T-helper 1 cell (primary cell): Measurements from ENCODE around the gene CPNE5.
A peak's percentile ranks its signal among the peaks of the same experiment; 100 is the strongest.

Source experiments
- DNase-seq, 5 donors: peaks; one replicate each; pipeline ENCODE4 v3.0.0-alpha.2; 2012 to 2020

The CPNE5 gene

DNA sequence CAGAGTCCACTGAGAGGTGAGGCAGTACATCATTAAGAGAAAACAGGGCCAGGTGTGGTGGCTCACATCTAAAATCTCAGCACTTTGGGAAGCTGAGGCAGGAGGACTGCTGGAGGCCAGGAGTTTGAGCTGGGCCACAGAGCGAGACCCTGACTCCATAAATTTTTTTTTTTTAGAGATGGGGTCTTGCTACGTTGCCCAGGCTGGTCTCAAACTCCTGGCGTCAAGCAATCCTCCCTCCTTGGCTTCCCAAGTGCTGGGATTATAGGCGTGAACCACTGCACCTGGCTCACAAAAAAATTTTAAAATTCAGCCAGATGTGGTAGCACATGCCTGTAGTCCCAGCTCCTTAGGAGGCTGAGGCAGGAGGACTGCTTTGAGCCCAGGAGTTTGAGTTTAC is 18.1 kb upstream of the CPNE5 start:
- DNase-seq = no peak

DNA sequence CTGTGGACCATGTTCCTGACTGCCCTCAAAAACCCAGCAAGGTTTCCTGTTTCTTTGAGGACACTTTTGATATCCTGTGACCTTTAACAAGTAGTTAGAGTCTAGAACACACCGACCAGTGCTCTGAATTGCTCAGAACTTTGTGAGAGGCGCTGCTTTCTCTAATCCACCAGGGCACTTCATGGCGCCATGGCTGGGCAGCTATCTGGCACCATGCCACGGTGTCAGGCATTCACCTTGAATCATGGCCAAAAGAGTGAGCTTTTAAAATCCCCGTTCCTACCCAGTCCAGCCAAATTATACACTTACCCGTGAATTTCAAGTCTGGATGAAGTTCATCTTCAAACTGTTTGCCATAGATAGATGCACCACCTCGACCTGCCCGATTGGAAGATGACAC is 17.0 kb upstream of the CPNE5 start:
- DNase-seq = no peak

DNA sequence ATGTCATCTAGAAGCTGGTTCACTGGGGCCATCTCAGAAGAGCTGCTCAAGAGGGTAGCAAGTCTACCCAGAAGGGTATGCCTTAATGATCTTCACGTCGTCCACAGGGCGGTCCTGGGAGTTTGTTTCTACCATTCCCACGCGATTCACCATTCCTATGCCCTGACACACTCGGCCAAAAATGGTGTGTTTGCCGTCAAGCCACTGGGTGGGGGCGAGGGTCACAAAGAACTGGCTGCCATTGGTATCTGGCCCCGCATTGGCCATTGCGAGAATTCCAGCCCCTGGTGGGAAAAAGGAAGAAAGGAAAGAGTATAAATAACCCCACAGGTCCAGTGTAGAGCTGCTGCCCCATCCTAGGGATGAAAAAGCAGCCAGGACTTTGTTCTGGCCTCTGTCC is 16.5 kb upstream of the CPNE5 start:
- no peak for DNase-seq

DNA sequence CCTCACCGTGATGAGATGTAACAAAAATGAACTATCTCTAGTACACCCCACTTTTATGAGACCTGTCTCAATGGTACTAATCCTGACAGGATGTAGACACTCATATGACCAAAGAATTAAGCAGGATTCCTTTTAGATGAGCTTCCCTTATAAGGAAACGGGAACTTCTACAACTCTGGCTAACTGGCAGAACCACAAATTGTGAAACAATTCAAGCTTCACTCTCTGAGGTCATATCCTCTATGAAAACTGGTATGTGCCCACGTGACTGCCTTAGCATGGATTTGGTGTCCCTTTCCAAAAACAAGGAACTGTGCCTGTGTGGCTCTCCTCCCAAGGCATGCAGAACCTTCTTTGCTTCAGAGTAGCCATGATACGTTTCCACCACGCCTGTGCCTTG is 14.1 kb upstream of the CPNE5 start:
- DNase-seq = no peak

DNA sequence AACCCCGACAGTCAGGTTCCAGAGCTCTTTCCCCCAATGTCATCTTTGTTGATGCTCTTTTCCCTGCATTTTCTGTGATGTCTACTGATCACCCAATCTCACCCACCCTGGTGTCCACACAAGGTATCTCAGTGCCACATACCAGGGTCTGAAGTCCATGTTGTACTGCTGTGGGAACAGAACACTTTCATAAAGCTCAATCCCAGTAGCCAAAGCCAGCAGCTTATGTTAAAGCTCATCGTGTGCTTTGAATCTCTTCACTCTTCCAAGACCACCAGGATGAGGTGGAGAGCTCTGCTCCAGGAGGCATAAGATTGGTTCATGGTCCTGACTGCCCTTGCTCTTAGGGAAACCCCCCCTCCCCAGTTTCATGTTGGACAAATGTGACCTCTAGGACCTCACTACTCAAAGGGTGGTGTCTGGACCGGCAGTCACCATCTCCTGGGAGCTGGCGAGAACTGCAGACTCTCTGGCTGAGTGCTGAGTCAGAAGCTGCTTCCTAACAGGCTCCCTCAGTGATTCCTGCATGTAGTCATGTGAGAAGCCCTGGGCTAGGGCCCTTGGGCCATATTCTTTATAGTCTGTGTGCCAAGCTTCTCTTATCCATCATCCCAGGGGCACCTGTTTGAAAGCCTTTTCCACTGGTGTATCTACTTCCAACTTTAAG is 13.4 kb upstream of the CPNE5 start:
- no peak for DNase-seq

DNA sequence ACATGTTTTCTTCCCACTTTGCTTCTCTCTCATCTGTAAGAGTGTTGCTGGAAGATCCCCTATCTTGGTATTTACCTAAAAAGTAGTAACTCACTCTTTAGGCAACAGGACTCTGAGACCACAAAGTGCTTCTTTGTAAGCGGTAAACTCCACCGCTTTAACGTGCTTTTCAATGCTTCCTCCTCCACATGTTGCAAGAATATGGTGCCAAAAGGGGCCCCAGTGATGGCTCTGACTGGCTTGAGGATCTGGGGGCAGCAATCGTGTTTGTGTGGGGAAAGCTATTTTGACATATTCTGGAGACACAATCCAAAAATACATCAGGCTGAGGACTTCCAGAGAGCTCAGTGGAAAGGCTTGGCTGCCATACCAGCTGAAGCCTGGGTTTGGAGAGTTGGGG is 12.4 kb upstream of the CPNE5 start:
- no peak for DNase-seq

DNA sequence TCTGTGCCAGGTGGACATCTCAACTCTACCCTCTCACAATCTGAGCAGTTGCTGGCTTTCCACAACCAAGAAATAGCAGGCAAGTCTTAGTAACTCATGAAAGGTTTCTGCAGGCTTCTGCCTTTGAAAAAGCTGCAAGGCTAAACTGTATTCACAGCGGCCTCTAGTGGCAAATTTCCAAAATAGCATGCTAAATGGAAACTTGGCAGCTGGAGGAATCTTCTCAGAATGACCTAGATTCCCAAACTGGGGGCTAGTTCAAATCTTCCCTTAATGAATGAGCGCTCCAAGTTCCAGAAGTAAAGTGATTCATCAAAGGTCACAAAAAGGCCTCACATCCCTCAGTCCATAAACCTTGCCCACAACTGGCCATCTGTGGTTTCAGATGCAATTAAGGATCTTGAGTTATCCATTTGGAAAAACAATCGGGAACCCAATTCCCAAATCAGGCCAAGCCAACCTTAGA is 11.9 kb upstream of the CPNE5 start:
- peak in 2 of 5 donors; percentile 15 to 49 for DNase-seq

DNA sequence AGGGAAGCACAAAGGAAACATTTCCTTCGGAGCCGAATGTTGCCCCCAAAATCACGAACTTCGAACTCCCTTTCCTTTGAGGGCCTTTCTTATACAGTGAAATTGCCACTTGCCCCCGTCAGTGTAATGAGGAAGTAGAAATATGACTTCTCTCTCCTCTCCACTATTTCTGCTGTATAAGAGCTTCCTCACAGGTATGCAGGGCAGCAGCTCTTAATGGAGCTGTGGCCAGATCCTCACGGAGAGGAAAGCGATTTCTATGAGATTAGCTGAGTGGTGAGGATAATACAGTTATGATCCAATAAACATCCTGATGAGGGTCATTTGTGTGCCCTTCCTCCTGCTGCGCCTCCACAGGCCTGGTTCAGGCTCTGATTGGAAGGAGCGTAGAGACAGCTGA is 10.8 kb upstream of the CPNE5 start:
- no peak for DNase-seq

DNA sequence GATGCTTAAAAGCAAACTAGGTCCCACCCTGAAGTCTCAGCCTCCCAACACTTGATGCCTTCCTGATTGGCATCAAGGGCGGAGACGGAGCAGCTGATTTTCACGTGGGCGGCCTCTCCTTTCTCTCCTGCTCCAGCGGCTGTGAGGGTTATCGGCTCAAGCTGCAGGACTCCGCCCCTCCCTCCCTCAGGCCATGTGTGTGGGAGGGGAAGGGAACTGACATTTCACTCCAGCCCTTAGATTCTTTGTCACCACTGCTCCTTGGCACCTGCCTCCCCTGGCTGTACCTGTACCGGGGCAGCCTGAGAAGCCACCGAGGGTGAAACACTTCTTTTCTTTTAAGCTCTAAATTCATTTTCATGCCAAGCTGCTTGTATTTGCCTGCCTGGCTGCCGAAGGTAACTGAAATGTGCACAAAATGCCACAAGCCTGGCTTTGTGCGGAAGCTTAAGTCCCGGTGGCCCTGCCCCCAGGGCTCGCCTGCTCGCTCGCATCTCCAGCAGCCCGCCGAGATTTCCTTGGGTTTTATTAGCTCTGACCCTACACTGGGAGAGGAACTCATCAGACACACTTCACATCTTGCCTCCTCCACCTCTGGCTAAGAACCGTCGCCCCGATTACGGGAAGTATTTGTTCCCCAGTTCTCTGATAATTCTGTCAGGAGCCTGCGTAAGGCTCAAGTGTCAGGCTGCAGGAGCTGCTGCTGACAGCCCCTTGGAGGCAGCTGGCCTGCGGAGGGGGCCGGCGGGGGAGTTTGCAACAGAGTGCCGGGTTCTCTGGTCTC is 9.6 kb upstream of the CPNE5 start:
- DNase-seq = no peak

DNA sequence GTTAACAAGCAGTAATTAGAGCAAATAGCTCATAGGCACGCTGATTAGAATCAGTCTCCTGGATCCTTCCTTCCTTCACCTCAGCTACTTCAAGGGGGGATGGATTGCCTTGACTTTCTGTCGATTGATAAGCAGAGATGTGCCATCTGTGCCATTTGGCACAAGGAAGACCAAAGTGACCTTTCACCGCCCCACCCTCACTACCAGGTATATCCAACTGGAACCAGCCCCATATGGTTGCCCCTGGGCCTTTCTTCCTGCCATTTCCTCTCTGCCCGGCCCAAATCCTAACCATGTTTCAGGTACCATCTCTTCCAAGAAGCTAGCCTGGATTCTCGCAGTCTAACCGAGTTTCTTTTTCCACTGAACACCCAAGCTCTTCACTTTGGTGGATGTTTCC is 8.7 kb upstream of the CPNE5 start:
- DNase-seq = no peak

DNA sequence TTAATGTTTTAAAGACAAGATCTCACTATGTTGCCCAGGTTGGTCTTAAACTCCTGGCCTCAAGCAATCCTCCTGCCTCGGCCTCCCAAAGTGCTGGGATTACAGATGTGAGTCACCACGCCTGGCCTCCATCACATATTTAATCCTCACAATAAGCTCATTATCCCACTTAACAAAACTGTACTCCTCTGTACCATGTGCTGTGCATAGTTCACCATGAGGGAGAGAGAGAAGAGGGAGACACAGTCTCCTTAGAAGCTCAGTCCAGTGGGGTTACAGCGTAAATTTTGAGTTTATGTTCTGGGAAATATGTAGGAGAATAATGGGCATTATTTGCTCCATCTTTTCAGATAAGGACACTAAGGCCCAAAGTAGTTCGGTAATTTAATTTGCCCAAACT is 7.9 kb upstream of the CPNE5 start:
- DNase-seq = no peak

DNA sequence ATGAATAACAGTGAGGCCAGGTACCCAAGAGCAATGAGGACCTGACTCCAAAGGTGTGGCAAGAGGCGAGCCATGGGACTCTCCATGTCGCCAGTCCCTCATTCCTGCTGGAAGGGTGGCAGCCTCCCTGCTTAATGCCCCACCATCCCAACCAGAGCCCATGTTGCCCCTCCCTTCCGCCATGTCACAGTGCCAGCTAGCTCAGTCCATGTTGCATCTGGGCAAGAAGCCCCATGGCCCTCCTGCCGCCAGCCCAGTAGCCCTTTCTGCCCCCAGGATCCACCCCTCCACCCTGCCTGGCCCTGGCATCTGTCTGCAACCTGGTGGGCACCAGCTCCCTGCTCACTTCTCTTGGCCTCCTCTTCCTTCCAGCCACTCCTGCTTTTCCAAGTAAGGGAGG is 6.0 kb upstream of the CPNE5 start:
- no peak for DNase-seq

DNA sequence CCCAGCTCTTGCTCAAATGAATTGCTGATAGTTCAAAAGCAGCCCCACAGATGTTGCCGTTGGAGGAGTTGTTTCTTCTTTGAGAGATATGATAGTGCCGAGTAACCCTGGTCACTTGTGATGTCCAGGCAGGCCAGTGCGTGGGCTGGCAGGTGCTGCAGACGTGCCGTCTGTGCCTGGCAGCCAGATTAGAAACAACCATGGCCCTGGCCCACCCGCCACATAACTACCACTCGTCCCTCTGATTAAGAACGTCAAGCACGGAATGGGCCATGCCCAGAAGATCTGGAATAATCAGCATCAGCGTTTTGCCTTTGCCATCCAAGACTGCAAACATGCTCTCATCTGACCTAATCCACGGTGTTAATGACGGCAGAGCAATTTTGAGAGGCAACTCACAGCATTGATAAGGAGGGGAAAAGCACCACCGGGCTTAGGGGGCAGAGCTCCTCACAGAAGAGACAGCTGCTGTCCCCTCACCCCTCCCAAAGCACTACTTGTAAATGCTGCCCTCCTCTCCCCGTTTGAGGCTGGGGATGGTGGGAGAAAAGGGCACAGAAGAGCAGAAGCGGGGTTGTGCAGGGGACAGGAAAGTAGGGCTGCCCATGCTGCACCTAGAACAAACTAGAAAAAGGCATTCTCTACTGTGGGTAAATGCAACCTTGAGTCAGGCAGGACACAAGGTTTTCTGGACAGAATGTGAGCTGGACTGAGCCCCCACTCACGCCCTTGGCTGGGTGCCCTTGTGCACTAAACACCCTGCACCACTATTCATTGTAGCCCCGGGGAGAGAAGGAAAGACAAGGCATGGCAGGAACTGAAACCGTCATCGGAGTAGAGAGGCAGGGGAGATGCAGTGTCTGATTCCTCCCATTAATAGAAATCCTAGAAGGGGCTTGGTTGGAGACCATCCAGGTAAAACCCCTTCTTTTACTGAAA is 5.3 kb upstream of the CPNE5 start:
- DNase-seq = no peak

DNA sequence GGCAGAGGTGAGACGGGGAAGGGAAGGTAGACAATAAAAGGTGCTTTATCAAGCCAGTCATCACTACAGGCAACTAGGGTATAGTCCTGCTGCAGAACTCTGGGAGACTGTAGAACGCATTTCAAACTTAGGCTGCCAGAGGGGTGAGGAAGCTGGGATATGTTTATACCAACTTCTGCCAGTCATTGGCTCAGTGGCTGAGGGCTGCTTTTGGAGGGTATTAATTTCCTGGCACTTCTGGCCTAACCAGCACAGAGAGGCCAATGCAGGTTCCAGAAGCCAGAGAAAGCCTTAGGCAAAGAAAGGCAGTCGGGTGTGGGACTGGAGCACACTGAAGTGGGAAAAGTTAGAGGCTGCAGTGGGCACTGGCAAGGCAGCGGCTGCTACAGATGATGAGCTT is 3.9 kb upstream of the CPNE5 start:
- DNase-seq = no peak

DNA sequence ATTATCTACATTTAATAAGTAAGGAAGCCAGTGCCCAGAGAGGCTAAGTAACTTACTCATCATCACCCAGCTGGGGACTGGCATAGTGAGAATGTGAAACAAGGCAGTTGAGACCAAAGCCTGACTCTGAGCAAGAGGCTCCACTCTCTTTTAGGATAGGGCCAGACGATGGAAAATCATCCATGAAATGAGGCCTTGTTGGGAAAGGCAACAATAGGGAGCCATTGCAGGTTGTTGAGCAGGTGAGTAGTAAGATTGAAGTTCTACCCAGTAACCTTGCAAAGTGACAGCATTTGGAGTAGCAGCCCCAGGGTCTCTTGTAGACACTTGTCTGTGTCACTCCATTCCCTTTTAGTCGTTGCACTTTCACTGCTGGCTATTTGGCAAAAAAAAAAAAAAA is 2.5 kb upstream of the CPNE5 start:
- DNase-seq = no peak

DNA sequence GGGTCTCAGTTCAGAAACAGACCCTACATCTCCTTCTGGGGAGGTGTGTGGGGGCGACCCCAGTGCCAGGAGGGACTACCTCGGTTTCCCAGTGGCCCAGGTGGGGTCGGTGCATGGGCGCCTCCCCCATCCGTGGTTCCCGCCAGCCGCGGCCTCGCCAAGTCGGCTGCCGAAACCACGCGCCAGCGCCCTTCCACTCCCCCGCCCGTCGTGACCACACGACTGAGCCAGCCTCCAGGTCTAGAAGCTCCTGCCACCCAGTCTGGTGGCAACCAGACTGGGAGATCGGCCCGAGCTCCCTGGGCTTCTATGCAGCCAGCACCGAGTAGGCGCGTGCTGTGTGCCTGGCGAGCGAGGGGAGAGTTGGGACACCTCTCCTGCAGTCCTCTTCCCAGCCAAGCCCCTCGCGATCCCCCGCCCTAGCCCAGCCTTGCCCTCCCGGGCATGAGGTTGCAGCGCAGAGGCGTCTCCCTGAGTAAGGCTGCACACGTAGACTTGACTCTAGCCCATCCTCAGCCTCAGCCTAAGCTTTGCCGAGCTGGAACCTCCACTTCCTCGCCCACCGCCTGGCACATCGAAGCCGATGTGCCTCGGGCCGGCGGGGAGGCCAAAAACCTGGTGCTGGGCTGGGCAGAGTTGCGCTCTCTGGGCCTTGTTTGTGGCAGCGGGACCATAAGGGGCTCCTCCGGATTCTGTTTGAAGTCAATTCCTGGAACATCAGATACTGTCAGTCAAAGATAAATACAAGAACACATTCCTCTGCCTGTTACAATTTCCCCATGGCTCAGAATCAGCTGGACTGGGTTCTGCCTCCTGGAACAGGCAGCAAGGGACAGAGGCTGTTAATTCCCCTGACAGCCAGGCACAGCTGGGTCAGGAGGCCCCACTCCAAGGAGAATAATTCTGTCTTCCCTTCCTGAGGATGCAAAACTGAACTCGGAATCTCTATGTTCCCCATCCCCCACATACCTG is 1.5 kb upstream of the CPNE5 start:
- peak in 3 of 5 donors; percentile 13 to 27 (median 25) for DNase-seq

DNA sequence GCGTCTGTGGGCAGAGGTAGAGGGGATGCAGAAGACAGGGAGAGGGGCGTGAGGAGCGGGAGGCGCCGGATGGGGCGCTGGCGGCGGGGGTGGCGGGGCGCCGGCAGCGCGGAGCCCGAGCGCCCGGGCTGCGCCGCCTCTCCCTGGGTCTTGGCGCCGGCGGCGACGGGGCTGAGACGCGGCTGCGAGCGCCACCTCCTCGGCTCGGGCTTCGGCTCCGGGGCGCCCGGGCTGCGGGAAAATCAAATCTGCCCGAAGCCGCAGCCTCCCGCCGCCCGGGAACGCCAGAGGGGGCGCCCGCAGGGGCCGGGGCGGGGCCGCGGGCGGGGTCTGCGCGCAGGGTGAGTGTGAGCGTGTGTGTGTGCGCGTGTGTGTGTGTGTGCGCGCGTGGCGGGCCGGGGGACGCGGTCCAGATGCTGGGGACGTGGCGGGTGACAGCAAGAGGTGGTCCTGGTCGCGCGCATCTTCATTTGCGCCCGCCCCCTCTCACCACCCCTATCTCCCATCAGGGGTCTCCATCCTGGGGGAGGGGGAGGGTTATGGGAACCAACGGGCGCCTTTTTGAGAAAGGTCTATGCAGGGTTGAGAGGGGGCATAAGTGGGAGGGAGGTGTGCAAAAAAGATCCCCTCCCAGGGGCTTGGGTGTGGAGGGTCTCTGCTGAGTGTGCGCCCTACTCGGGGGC is 646 bp upstream of the CPNE5 start:
- peak in 3 of 5 donors; percentile 9 to 40 (median 25) for DNase-seq

DNA sequence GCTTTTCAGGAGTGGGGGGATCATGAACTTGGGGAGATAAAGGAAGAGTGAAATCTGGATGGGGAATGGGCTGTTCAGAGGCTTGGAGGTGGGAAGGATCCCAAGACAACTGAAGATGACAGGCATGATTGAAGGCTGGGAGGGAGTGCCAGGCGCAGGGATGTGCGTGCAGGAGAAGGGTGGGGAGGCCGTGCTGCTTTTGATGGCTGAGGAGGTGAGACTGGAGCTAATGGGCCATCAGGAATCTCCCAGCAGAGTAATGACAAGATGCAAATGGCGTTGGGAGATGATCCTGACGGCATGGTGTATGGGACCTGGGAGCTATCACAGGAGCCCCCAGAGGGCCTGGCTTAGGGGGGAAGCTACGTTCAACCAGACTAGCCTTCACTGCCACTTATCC is 1.6 kb downstream of the CPNE5 start:
- no peak for DNase-seq

DNA sequence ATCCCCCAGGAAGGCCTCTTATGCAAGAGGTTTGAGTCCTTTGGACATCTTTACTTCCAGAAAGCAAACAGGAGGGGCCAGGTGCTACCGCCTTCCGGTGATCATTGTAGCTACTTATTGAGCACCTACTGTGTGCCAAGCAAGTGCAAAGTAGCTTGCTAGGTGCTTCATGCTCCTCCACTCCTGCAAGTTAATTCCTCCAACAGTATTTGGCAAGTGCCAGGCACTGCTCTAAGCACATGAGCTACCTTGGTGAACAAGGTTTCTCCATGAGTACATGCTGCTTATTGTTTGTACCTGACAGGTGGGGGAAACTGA is 2.3 kb downstream of the CPNE5 start:
- DNase-seq = no peak

DNA sequence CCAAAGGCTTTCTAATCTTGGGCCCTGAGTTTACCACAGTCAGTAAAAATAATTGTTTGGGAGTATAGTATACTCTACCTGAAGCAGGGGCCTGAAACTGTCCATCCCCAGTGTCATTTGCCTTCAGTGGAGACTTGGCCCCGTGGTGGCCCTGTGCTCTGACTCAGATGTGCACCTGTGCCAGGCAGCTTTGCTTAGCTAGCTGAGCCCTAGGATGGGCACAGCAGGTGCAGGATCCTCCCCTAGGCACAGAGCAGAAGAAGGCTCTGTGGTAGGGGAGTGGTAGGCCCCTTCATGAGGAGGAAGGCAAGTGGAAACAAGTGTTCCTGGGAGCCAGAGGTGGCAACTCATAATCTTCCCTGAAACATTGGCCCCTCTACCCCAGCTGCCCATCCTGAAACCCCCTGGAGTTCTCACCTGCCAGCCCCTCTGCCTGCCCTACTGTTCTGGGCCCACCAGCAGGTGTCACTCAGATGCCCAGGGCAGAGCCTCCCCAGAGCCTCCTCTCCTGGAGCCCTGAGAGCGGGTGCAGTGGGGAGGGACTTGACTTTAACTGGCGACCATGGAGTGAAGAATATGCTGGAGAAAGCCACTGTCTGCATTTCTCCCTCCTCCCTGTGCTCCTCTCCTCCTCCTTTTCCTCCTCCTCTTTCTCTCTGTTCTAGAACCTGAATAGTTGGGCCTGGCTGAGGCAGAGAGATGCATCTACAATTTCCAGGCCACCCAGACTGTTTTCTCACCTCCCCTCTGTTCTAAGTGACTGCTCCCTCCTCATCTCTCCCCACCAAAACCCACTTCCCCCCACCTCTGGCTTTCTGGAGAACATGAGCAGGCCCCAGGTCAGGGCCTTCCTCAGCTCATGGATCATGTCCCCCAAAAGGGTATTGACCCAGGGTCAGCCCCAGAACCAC is 2.9 kb downstream of the CPNE5 start:
- no peak for DNase-seq
